Suppressor macrophage (primary cell): ENCODE results near the gene VAMP1.
"Not testable (repeated sequence)": the region's sequence is repeated elsewhere in the genome, so short reads cannot be mapped to it uniquely, and the experiment has no call there.

ENCODE experiments used
- DNase-seq, 4 experiments: peaks; one replicate each; pipeline ENCODE4 v3.0.0-alpha.2; 2020 to 2022

The VAMP1 gene

DNA sequence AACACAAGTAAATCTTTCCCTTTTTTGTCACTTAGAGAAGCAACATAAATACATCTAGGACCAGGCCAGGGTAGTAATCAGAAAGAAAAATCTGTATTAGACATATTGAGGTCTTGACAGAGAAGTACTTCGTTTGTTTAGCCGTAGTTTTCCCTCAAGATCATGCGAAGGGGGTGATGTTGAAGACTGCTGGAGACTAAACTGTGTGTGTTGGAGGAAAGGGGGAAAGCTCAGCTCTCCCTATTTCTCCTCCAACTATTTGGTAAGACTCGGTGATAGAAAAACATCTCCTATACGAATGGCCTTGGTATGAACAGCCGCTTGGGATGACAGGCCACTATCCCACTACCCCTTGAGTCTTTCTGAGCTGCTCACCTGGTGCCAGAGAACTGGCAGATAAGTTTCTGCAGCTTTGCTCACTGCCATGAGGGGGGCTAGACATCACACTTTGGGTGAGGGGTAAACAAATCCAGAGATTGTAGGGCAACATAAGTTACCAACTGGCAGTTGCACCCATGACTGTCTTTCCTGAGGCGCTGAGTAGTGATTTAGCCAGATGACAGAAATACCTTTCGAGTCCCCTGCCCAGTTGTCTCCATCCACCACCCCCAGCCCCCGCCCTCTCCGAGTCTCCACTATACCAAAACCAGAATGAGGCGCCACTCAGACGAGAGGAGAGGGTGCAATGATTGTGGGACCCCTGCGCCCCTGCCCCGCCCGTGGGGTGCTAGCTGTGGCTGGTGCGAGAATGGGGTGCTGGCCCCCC, 685 bp downstream of the VAMP1 start:
- DNase-seq: no peak

DNA sequence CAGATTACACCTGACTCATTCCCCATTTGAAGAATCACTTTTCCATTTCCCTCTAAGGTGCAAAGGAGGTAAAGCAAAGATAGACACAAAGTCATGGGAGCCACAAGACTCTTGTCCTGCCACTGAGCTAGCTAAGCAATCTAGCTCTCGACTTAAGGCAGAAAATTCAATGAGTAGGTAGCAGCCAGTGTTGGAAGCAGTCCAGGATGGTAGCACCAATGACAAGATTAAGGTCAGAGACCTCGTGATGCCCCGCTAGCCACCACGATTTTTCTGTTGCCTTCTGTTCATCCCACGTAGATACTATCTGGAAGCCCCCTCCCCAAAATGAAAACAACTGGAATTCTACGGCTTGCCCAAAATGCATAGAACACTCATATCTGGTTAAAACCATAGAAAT, 1.4 kb downstream of the VAMP1 start:
- DNase-seq: no peak

DNA sequence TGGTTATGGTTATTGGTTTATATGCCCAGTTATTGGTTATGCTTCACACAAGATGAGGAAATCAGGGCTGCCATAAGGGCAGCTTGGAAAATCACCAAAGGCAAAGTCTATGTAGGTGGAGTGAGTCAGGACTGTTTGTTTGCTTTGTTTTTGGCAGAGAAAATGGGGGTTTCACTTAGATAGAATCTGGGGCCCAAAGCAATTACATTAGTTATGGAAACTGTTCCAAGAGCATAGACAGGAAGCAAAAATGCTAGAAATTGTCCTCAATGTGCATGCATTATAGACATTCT, 2.2 kb downstream of the VAMP1 start:
- peak in 2 of 4 experiments; percentile 22 to 36 for DNase-seq

DNA sequence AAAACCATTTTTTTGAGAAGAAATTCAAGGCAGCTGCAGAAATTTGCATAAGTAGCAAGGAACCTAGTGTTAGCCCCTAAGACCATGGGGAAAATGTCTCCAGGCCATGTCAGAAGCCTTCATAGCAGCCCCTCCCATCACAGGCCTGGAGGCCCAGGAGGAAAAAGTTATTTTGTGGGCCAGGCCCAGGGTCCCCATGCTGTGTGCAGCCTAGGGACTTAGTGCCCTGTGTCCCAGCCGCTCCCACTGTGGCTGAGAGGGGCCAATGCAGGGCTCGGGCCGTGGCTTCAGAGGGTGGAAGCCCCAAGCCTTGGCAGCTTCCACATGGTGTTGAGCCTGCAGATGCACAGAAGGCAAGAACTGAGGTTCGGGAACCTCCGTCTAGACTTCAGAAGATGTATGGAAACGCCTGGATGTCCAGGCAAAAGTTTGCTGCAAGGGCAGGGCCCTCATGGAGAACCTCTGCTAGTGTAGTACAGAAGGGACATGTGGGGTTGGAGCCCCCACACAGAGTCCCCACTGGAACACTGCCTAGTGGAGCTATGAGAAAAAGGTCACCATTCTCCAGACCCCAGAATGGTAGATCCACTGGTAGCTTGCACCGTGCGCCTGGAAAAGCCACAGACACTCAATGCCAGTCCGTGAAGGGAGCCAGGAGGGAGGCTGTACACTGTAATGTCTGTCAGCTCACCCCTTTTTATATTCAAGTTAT, 2.8 kb downstream of the VAMP1 start:
- not testable (repeated sequence) for DNase-seq

DNA sequence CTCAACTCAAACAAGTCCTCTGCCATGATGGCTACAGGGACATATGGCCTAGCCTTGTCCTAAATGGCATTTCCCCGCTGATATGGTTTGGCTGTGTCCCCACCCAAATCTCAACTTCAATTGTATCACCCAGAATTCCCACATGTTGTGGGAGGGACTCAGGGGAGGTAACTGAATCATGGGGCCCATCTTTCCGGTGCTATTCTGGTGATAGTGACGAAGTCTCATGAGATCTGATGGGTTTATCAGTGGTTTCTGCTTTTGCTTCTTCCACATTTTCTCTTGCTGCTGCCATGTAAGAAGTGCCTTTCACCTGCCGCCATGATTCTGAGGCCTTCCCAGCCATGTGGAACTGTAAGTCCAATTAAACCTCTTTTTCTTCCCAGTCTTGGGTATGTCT, 3.7 kb downstream of the VAMP1 start:
- peak in 1 of 4 experiments; percentile 20 for DNase-seq

DNA sequence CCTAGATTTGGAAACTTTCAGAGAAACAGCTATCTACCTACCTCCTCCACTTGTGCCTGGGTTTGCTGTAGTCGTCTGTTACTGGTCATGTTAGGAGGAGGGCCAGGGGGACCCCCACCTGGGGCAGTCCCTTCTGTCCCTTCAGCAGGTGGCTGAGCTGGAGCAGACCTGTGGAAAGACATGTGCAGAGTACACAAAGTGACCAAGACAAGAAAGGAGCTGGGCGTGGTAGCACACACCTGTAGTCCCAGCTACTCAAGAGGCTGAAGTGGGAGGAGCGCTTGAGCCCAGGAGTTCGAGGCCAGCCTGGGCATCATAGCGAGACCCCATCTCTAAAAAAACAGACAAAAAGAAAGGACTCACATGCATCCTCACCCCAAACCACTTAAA, 4.3 kb downstream of the VAMP1 start:
- DNase-seq: no peak

DNA sequence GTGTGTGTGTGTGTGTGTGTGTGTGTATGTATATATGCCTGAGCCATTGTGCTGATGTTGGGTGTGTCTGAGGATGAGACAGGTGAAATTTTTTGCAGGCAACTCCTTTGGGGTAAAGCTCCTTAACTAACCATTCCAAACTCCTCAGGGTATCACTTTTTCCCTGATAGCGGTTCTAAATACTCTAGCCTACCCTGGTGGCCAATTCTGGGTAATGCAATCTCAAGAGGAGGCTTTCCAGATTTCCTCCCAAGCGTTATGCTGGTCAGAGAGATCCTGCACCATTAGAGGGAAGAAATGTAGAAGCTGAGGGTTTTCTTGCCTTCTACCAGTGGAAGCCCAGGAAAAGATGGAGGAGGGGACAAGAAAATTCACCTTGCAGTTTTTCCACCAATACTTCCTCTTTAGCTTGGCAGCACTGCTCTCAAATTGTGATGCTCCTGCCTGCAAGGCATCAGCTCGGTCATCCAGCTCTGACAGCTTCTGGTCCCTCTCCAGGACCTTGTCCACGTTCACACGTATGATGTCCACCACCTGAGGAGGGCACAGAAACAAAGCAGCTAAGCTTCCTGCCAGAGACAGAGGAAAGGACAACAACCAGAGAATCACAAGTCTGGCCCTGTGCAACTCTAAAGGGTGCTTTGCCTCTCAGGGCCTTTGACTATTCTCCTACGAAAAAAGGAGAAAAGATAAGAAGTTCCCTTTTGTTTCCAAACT, 4.9 kb downstream of the VAMP1 start:
- peak; percentile 73 to 83 (median 78) for DNase-seq

DNA sequence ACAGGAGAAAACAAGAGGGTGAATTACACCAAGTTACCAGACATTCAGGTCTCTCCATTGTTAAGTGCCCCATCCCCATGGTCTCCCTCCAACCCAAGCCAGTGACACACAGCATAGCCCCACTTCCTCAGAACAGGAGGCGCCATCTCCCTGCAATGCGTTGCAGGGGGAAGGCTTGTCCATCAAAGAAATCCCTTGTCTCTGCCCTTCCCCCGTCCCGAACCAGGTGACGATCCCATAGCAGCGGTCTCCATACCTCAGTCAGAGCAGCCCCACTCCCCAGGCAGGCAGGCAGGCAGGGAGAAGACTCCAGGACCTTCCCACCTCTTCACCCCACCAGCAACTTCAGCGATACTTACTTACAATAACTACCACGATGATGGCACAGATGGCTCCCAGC, 5.9 kb downstream of the VAMP1 start:
- DNase-seq: no peak

DNA sequence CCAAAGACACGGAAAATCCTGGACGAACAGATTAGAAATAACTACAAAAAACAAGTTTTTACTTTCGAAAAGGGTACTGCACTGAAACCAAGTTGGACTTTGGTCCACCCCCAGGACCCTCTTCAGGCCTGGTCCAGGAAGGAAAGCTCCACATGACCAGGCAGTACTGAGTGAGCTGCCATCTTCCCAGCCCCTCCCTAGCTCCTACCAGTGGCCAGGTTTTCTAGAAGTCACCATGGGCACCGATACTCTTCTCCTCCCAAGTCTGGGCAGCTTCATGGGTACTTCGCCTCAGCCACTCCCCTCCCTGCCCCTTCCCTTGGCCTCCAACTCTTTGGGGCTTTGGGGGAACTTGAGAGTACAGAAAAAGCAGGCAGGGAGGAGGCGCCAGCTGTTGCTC, 6.6 kb downstream of the VAMP1 start:
- DNase-seq: no peak

DNA sequence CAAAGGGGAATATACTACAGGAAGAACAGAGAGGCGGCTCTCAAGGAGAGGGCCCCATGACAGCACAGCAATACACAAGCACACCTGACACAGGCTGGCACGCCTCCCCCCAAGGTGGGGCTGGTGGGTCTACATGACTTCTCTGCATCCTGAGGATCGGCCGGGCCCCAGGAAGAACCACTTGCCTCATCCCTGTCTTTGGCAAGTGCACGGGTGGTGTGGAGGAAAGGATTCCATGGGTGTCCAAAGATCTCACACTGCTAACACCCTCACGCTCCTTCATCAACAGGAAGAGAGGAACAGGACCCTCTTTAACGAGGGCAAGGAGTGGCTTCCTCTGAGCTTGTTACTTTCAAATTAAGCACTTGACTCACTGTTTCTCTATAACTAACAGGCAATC, 7.3 kb downstream of the VAMP1 start:
- no peak for DNase-seq

DNA sequence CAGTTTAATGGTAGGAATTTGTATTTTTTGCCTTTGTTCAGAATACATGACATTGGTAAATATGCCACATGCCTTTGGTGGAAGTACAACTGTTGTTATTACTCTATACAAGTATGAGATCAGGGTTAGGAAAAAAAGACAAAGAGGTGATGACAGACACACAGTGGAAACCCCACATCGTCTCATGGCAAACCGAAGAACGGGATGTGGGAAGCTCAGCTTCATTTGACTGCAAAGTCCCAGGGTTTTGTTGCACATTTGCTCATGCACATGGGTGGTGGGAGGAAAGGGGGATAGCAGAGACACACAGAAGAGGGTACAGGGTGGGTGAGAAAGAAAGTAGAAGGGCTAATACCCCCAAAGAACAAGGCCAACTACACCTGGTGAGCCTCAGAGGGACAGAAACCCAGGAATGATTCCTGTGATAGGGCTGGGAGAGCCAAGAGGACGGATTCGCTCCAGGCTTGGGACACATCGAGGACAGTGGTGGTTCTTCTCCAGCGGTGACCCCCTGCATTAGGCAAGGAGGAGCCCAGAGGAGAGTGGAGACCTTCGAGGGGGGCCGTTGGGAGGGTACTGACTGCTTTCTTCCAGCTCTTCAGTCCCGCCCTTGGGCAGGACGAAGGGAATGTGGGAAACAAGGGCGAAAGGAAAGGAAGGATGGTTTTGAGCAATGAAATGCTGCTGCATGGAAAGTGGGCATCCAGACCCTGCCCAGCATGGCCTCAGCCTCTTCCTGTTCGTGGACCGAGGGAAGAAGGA, 8.1 kb downstream of the VAMP1 start:
- DNase-seq: peak in 3 of 4 experiments; percentile 67 to 83 (median 70)

DNA sequence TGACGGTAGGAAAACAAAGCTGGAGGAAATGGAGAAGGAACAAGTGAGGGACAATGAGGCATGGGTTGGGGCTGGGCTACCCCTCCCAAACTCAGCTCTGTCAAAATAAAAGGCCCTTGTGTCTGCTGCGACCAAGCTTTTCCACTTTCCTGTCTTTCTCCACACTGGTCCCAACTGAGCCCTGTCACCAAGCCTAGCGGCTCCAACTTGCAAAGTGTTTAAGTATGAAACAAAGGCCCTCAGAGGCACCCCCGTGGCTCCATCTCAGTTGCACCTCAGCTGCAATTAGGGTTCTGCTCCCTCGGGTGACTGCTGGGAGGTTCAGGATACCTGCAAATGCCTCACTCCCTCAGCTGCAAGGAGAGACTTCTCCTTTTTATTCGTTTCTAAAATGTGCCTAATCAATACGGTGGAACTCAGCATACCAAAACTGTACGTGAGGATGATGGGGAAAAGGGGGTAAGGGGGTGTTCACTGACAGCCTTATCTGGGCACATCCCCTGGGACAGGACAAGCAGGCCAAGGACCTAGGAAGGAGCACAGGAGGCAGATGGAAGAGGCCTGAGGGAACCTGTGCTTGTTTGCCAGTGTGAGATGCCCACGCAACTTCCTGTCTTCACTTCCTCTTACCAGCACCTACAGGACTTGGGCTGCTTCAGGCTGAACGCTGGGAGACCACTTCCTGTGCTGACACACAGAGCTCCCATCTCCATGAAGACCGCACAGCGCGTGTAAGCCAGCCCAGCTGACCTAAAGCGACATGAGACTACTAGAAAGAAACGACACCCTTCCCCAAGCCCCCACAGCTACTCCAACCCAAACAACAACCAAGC, 8.9 kb downstream of the VAMP1 start:
- peak; percentile 91 to 98 (median 94) for DNase-seq

DNA sequence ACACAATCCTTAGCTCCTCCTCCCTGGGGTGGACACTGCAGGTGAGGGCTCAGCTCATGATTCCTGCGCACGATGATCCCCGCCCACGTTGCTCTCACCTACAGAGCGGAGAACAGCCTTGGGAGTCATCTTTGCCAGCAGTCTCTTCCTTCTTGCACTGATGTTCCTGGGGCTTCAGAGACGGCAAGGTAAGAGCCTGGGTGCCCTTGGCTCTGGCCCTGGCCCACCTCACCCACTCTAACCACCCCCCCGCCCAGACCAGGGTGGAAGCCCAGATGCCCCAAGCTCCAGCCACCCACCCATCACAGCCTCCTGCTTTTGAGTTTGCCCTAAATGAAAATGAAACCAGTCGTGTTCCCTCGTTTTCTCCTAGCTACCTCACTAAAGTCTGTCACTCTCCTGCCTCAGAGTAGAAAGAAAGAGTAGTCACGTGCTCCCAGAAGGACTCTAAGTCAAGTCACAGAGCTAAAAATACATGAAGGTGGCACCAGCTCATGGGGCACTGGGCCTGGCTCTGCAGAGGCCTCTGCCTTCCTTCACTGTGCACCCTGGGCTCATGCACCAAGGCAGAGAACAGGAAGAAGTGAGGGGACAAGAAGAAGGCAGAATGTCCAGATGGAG, 9.6 kb downstream of the VAMP1 start:
- peak in 3 of 4 experiments; percentile 14 to 30 (median 29) for DNase-seq

DNA sequence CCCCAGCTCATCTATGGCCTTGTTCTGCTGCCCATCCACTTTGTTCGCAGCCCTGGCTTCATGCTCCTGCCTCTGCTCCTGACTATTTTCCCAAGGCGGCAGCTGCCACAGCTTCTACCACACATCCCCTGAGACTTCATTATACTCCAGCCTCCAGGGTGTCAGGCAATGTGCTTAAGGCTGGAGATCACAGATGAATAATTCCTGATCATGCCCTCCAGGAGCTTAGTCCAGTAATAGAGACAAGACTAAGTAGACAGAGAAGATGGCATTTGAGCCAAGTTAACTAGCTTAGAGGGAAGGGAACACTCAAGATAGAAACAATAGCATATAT, 11.5 kb downstream of the VAMP1 start:
- DNase-seq: no peak

DNA sequence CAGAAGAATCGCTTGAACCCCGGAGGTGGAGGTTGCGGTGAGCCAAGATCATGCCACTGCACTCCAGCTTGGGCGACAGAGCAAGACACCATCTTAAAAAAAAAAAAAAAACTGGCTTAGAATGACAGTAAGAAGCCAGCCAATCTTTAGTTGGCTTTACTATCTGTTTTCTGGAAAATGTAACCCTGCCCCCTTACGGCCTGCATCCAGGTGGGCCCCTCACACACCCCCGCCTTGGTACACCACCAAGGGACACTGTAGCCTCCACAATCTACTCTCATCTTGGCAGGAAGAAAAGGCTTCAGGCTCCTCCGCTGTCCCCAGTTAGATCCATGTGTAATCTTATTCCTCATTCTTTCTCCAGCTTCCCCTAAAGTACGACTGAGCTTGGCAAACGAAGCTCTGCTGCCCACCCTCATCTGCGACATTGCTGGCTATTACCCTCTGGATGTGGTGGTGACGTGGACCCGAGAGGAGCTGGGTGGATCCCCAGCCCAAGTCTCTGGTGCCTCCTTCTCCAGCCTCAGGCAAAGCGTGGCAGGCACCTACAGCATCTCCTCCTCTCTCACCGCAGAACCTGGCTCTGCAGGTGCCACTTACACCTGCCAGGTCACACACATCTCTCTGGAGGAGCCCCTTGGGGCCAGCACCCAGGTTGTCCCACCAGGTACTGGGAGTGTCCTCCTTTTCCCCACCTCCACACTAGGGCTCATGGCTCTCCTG, 12.0 kb downstream of the VAMP1 start:
- DNase-seq: no peak

DNA sequence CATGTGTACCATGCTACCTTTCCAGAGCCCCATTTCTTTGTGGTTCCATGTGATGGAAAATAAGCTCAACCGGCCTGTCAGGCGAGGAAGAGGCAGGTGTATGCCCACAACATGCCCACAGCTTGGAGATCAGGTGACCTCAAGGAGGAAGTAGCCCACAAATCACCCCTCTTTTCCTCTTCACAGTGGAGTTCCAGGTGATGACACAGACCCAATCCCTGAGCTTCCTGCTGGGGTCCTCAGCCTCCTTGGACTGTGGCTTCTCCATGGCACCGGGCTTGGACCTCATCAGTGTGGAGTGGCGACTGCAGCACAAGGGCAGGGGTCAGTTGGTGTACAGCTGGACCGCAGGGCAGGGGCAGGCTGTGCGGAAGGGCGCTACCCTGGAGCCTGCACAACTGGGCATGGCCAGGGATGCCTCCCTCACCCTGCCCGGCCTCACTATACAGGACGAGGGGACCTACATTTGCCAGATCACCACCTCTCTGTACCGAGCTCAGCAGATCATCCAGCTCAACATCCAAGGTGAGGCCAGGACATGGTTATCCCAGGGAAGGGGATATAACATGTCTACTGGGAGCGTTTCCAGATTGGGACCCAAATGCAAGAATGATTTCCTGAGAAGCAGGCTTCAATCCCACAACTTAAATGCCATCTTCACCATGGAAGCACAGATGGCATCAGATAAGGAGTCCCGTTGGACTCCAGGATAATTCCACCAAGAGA, 13.1 kb downstream of the VAMP1 start:
- DNase-seq: no peak

DNA sequence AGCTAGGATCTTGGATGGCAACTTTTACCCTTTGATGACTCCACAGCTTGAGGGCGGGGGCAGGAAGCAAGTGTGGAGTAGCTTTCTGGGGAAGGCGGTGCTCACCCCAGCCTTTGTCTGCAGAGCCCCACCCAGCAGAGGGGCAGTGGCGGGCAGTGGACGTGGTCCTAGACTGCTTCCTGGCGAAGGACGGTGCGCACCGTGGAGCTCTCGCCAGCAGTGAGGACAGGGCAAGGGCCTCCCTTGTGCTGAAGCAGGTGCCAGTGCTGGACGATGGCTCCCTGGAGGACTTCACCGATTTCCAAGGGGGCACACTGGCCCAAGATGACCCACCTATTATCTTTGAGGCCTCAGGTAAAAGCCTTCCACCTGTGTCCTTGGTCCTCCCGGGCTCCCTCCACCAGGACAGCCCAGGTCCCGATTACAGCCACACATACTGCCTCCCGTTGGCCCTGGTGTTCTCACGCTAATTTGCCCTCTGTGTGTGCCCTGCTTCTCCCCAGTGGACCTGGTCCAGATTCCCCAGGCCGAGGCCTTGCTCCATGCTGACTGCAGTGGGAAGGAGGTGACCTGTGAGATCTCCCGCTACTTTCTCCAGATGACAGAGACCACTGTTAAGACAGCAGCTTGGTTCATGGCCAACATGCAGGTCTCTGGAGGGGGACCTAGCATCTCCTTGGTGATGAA, 17.4 kb downstream of the VAMP1 start:
- peak in 3 of 4 experiments; percentile 59 to 74 (median 66) for DNase-seq

DNA sequence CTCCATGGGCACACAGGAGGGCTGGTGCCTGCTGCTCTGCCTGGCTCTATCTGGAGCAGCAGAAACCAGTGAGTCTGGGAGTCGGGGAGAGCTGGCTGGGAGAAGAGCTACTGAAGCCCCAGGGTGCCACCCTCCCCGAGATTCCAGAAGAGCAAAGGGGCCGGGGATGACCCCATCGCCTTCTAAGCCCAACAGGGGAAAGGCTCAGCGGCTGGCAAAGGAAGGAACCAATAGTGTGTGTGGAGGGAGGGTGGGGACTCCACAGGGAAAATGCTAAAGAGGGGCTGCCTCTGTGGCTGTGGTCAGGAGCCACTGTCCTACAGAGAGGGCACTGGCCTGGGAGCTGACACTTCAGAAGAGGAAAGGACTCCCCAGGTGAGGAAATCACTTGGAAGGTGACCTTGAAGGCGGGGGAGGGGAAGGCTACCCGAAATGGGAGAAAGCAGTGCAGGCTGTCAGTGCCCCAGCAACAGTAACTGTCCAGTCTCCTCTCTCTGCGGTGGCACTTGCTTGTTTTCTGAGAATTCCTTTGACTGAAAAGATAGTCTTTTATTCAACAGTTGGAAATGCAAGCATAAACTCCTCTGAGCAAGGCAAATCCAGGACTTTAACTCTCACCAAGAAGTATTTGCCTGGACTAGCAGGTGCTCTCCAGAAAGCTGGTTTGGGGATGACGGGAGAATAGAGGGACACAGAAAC, 18.1 kb downstream of the VAMP1 start:
- DNase-seq: peak; percentile 25 to 58 (median 41)
